DMS 273 treated with DMSO at 0.1 percent for 48 hours (cell line): ENCODE results near the gene SCART1.
"Not testable (repeated sequence)": the region's sequence is repeated elsewhere in the genome, so short reads cannot be mapped to it uniquely, and the experiment has no call there.

Experiments used
- DNase-seq: peaks from one replicate; lab custom pipeline; 2025; lab: John Stamatoyannopoulos, UW

The SCART1 gene

GRCh38 chr10:133474027-133474426 lies 20.3 kb downstream of the SCART1 start:
- no peak for DNase-seq

GRCh38 chr10:133474665-133475424 lies 21.1 kb downstream of the SCART1 start:
- no peak for DNase-seq

GRCh38 chr10:133475425-133475734 lies 21.6 kb downstream of the SCART1 start:
- DNase-seq, result no peak

- no peak for DNase-seq
Measured at GRCh38 chr10:133475821-133476640, 22.3 kb downstream of the SCART1 start.

- no peak for DNase-seq
Measured at GRCh38 chr10:133476641-133476990, 22.9 kb downstream of the SCART1 start.

GRCh38 chr10:133481086-133481643 lies 27.4 kb downstream of the SCART1 start:
- DNase-seq, result no peak

GRCh38 chr10:133481657-133482056 lies 27.9 kb downstream of the SCART1 start:
- DNase-seq, result no peak

GRCh38 chr10:133484818-133485217 lies 31.1 kb downstream of the SCART1 start:
- no peak for DNase-seq

GRCh38 chr10:133487085-133487484 lies 33.3 kb downstream of the SCART1 start:
- DNase-seq, result no peak

GRCh38 chr10:133488354-133488753 lies 34.6 kb downstream of the SCART1 start:
- DNase-seq, result no peak

- DNase-seq, result no peak
Measured at GRCh38 chr10:133489816-133490588, 36.3 kb downstream of the SCART1 start.

GRCh38 chr10:133493562-133493961 lies 39.8 kb downstream of the SCART1 start:
- DNase-seq, result not testable (repeated sequence)

- not testable (repeated sequence) for DNase-seq
Measured at GRCh38 chr10:133497363-133497762, 43.6 kb downstream of the SCART1 start.

GRCh38 chr10:133499176-133499575 lies 45.4 kb downstream of the SCART1 start:
- DNase-seq, result not testable (repeated sequence)

- DNase-seq, result not testable (repeated sequence)
Measured at GRCh38 chr10:133500897-133501296, 47.2 kb downstream of the SCART1 start.

- DNase-seq, result no peak
Measured at GRCh38 chr10:133509700-133510099, 56.0 kb downstream of the SCART1 start.

- DNase-seq, result no peak
Measured at GRCh38 chr10:133511408-133511807, 57.7 kb downstream of the SCART1 start.

- DNase-seq, result no peak
Measured at GRCh38 chr10:133511907-133512528, 58.3 kb downstream of the SCART1 start.

- DNase-seq, result no peak
Measured at GRCh38 chr10:133515471-133515870, 61.7 kb downstream of the SCART1 start.

GRCh38 chr10:133516057-133516456 lies 62.3 kb downstream of the SCART1 start:
- no peak for DNase-seq

GRCh38 chr10:133518517-133518916 lies 64.8 kb downstream of the SCART1 start:
- DNase-seq, result not testable (repeated sequence)
